A673 (cell line): ENCODE results near the gene SNX27. TPM values are rescaled to one million over a fixed set of nuclear protein-coding genes. Genes with fewer than 3 reads are reported as not detected.
"Not testable (repeated sequence)": the region's sequence is repeated elsewhere in the genome, so short reads cannot be mapped to it uniquely, and the experiment has no call there.

ENCODE experiments used
- BruUV-seq: library from RNA; stranded (reverse); fragments of 400-500 nt; replicated peaks from 2 replicates; lab custom pipeline; 2021; lab: Mats Ljungman, UMichigan
- CTCF ChIA-PET: fragments of 300-600 bp; sonication (Branson Sonifier 250); formaldehyde crosslinking; loops from one replicate; lab custom pipeline; 2022; ENCODE audit warnings: antibody characterized with exemption; lab: Charles Lee
- POLR2A ChIA-PET: fragments of 300-600 bp; sonication (Branson Sonifier 250); formaldehyde crosslinking; loops from one replicate; lab custom pipeline; 2022; ENCODE audit warnings: antibody characterized with exemption; ENCODE audit not compliant: low non-redundant PET; lab: Charles Lee
- DNase-seq: peaks from one replicate; pipeline ENCODE4 v3.0.0-alpha.2; 2015; ENCODE audit warnings: low spot score
- H3K27ac ChIP-seq: fragments of 200-600 bp; sonication (generic); 2 replicates; pipeline ENCODE4 v1.5.1; 2016; ENCODE audit warnings: mixed run types, low read depth, mild to moderate bottlenecking, mixed read lengths, antibody characterized with exemption, low read length; ENCODE audit not compliant: poor library complexity, severe bottlenecking
- H3K27me3 ChIP-seq: fragments of 200-600 bp; sonication (generic); replicated peaks from 2 replicates; pipeline ENCODE4 v1.6.1; 2017; ENCODE audit warnings: mixed run types, low read depth, mild to moderate bottlenecking, mixed read lengths, antibody characterized with exemption, low read length; ENCODE audit not compliant: insufficient read depth, poor library complexity
- H3K36me3 ChIP-seq: fragments of 200-600 bp; sonication (generic); 2 replicates; pipeline ENCODE4 v1.6.1; 2016; ENCODE audit warnings: mixed run types, mild to moderate bottlenecking, mixed read lengths, antibody characterized with exemption, low read length; ENCODE audit not compliant: insufficient read depth, poor library complexity, severe bottlenecking
- H3K4me1 ChIP-seq: fragments of 200-600 bp; sonication (generic); 2 replicates; pipeline ENCODE4 v1.6.1; 2017; ENCODE audit warnings: mixed run types, mild to moderate bottlenecking, mixed read lengths, antibody characterized with exemption, low read length; ENCODE audit not compliant: insufficient read depth, poor library complexity, severe bottlenecking
- H3K4me3 ChIP-seq: fragments of 200-600 bp; sonication (generic); 2 replicates; pipeline ENCODE4 v1.5.1; 2016; ENCODE audit warnings: low read depth, mixed run types, mild to moderate bottlenecking, mixed read lengths, low read length; ENCODE audit not compliant: poor library complexity, severe bottlenecking
- H3K9me3 ChIP-seq: fragments of 200-600 bp; sonication (generic); 2 replicates; pipeline ENCODE4 v1.6.1; 2016; ENCODE audit warnings: mixed run types, low read depth, mild to moderate bottlenecking, mixed read lengths, antibody characterized with exemption, low read length; ENCODE audit not compliant: poor library complexity, severe bottlenecking
- CTCF ChIP-seq: fragments of 300-800, 200-600 bp; sonication (generic); conservative IDR thresholded peaks from 2 replicates; pipeline ENCODE4 v1.5.1; 2017; ENCODE audit warnings: low read depth, mild to moderate bottlenecking, antibody characterized with exemption, low read length, moderate library complexity, mixed read lengths
- EZH2 ChIP-seq: fragments of 200-600 bp; sonication (generic); IDR thresholded peaks from 2 replicates; pipeline ENCODE4 v1.6.1; 2017; ENCODE audit warnings: borderline replicate concordance, low read depth, mild to moderate bottlenecking, mixed read lengths, antibody characterized with exemption, low read length; ENCODE audit not compliant: poor library complexity, severe bottlenecking
- intact Hi-C: fragments of 100-400 bp; cut with micrococcal nuclease; formaldehyde crosslinking; loops from one replicate; pipeline ENCODE4 v1.10.0; 2022; ENCODE audit not compliant: unreplicated experiment
- total RNA-seq: library from RNA; stranded (reverse); gene quantifications from 2 replicates; pipeline ENCODE4 v1.2.3, GENCODE V29; 2021

SNX27 gene
- total RNA-seq, 1 experiment from 2014 or later = 45.9 TPM

- POLR2A ChIA-PET = no interaction called here
- BruUV-seq = no TSS peak
- DNase-seq = no peak
- TF ChIP-seq CTCF = no peak
- no peak for TF ChIP-seq EZH2
- Histone ChIP-seq H3K36me3 (peaks cover 15% of the 10 kb centered on the region), H3K27me3 (no peaks in the 10 kb centered on the region), H3K27ac (no peak overlapping the region), H3K4me1 (no peaks in the 10 kb centered on the region), H3K9me3 (no peaks in the 10 kb centered on the region), H3K4me3 (no peak overlapping the region)
- intact Hi-C loops = no loop called here
- CTCF ChIA-PET = no interaction called here
Observed at GRCh38 chr1:151655371-151655770, 43.5 kb downstream of the SNX27 start.

GRCh38 chr1:151661751-151662150 lies 49.9 kb downstream of the SNX27 start:
- no peak for TF ChIP-seq EZH2
- TF ChIP-seq CTCF = no peak
- intact Hi-C loops = no loop called here
- no peak overlapping the region for H3K4me3 ChIP-seq
- POLR2A ChIA-PET = no interaction called here
- no peaks in the 10 kb centered on the region for H3K4me1 ChIP-seq
- no peak overlapping the region for H3K27ac ChIP-seq
- H3K36me3 ChIP-seq = peaks cover 22% of the 10 kb centered on the region
- CTCF ChIA-PET = no interaction called here
- H3K9me3 ChIP-seq = no peaks in the 10 kb centered on the region
- BruUV-seq = no TSS peak
- H3K27me3 ChIP-seq = no peaks in the 10 kb centered on the region
- DNase-seq = no peak

GRCh38 chr1:151668090-151668489 lies 56.2 kb downstream of the SNX27 start:
- ChIA-PET CTCF (no interaction called here), POLR2A (no interaction called here)
- no peak overlapping the region for H3K27ac ChIP-seq
- no peaks in the 10 kb centered on the region for H3K4me1 ChIP-seq
- intact Hi-C loops = no loop called here
- H3K4me3 ChIP-seq = no peak overlapping the region
- TF ChIP-seq EZH2 (no peak), CTCF (no peak)
- BruUV-seq = no TSS peak
- H3K9me3 ChIP-seq = peaks cover 7% of the 10 kb centered on the region
- H3K27me3 ChIP-seq = no peaks in the 10 kb centered on the region
- DNase-seq = no peak
- H3K36me3 ChIP-seq = peaks cover 20% of the 10 kb centered on the region

- POLR2A ChIA-PET, CTCF ChIA-PET, H3K9me3 ChIP-seq, DNase-seq, H3K4me1 ChIP-seq, BruUV-seq, intact Hi-C loops, H3K4me3 ChIP-seq, H3K27me3 ChIP-seq, H3K27ac ChIP-seq: not testable (repeated sequence)
- peaks cover 22% of the 10 kb centered on the region for H3K36me3 ChIP-seq
Observed at GRCh38 chr1:151670036-151670675, 58.3 kb downstream of the SNX27 start.
